Measurements from ENCODE around the gene FBXW5. TPM values are rescaled to one million over a fixed set of nuclear protein-coding genes. Genes with fewer than 3 reads are reported as not detected.

FBXW5 gene
- total RNA-seq, 1 donor, result 157 TPM

DNA sequence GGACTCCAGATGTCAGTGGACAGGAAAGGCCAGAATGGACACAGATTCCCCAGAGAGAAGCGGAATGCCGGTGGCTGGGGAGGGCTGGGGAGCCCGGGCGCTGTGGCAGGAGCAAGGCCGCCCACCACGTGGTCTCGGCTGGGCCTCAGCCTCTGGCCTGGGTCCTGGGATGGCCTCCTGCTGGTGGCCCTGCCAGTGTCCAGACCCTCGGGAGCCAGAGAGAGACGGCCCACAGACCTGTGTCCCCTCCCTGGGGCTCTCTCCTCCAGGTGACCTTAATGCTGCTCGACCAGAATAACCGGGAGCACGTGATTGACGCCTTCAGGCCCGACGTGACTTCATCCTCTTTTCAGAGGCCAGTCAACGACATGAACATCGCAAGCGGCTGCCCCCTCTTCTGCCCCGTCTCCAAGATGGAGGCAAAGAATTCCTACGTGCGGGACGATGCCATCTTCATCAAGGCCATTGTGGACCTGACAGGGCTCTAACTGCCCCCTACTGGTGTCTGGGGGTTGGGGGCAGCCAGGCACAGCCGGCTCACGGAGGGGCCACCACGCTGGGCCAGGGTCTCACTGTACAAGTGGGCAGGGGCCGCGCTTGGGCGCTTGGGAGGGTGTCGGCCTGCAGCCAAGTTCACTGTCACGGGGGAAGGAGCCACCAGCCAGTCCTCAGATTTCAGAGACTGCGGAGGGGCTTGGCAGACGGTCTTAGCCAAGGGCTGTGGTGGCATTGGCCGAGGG, 19.0 kb downstream of the FBXW5 start:
- Histone ChIP-seq H3K4me3 (ENCODE audit: insufficient read depth, low read length) (no peak overlapping the region), H3K79me2 (ENCODE audit: insufficient read depth, low read length) (no peaks in the 10 kb centered on the region), H3K36me3 (ENCODE audit: insufficient read depth, low read length) (peaks cover 30% of the 10 kb centered on the region), H2AFZ (ENCODE audit: low read length) (no peak overlapping the region), H3K4me1 (ENCODE audit: insufficient read depth, low read length) (peaks cover 4% of the 10 kb centered on the region), H3K27ac (ENCODE audit: low read depth, low read length) (no peak overlapping the region), H3K27me3 (ENCODE audit: insufficient read depth, low read length) (no peaks in the 10 kb centered on the region), H3K4me2 (ENCODE audit: insufficient read depth, low read length) (no peak overlapping the region), H4K20me1 (ENCODE audit: insufficient read depth, low read length) (peaks cover 3% of the 10 kb centered on the region), H3K9me3 (ENCODE audit: low read depth, low read length) (no peaks in the 10 kb centered on the region)
- TF ChIP-seq, protein P1, sequence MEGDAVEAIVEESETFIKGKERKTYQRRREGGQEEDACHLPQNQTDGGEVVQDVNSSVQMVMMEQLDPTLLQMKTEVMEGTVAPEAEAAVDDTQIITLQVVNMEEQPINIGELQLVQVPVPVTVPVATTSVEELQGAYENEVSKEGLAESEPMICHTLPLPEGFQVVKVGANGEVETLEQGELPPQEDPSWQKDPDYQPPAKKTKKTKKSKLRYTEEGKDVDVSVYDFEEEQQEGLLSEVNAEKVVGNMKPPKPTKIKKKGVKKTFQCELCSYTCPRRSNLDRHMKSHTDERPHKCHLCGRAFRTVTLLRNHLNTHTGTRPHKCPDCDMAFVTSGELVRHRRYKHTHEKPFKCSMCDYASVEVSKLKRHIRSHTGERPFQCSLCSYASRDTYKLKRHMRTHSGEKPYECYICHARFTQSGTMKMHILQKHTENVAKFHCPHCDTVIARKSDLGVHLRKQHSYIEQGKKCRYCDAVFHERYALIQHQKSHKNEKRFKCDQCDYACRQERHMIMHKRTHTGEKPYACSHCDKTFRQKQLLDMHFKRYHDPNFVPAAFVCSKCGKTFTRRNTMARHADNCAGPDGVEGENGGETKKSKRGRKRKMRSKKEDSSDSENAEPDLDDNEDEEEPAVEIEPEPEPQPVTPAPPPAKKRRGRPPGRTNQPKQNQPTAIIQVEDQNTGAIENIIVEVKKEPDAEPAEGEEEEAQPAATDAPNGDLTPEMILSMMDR (IDR thresholded peaks at IDR 0.05; ENCODE audit: extremely low read depth, low read depth, low read length), result no peak
- DNase-seq (ENCODE audit: insufficient read length, low spot score, missing footprints), result peak; percentile 44

DNA sequence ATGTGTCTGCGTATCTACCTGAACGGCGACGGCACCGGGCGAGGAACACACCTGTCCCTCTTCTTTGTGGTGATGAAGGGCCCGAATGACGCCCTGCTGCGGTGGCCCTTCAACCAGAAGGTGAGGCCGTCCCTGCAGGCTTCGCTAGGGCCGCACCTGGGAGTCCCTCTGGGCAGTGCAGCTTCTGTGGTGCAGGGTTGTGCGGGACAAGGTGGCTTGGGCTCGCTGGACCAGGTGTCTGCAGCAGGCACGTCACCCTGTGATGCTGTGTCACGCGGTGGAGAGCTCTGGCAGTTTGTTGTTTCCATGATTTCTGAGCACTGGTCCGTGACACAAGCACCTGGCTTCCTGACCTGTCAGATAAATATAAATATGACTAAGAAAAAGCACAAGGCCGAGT, 20.7 kb downstream of the FBXW5 start:
- no peaks in the 10 kb centered on the region for H3K79me2 ChIP-seq (ENCODE audit: insufficient read depth, low read length)
- H3K4me1 ChIP-seq (ENCODE audit: insufficient read depth, low read length), result peaks cover 4% of the 10 kb centered on the region
- H4K20me1 ChIP-seq (ENCODE audit: insufficient read depth, low read length), result peaks cover 3% of the 10 kb centered on the region
- no peak overlapping the region for H2AFZ ChIP-seq (ENCODE audit: low read length)
- H3K27ac ChIP-seq (ENCODE audit: low read depth, low read length), result no peak overlapping the region
- no peak overlapping the region for H3K4me2 ChIP-seq (ENCODE audit: insufficient read depth, low read length)
- TF ChIP-seq, protein P1 (IDR thresholded peaks at IDR 0.05; ENCODE audit: extremely low read depth, low read depth, low read length), result no peak
- H3K27me3 ChIP-seq (ENCODE audit: insufficient read depth, low read length), result no peaks in the 10 kb centered on the region
- H3K36me3 ChIP-seq (ENCODE audit: insufficient read depth, low read length), result peaks cover 33% of the 10 kb centered on the region
- no peak overlapping the region for H3K4me3 ChIP-seq (ENCODE audit: insufficient read depth, low read length)
- DNase-seq (ENCODE audit: insufficient read length, low spot score, missing footprints), result peak; percentile 27
- H3K9me3 ChIP-seq (ENCODE audit: low read depth, low read length), result no peaks in the 10 kb centered on the region

DNA sequence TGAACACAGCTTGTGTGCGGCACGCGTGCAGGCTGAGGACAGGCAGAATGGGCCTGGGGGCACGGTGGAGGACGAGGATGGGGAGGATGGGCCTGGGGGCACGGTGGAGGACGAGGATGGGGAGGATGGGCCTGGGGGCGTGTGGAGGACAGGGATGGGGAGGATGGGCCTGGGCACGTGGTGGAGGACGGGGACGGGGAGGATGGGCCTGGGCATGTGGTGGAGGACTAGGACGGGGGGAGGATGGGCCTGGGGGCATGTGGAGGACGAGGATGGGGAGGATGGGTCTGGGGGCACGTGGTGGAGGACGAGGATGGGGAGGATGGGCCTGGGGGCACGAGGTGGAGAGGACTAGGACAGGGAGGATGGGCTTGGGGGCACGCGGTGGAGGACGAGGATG, 22.0 kb downstream of the FBXW5 start:
- H3K36me3 ChIP-seq (ENCODE audit: insufficient read depth, low read length), result peaks cover 34% of the 10 kb centered on the region
- H3K4me2 ChIP-seq (ENCODE audit: insufficient read depth, low read length), result no peak overlapping the region
- no peak overlapping the region for H2AFZ ChIP-seq (ENCODE audit: low read length)
- peak; percentile 21 for DNase-seq (ENCODE audit: insufficient read length, low spot score, missing footprints)
- H3K79me2 ChIP-seq (ENCODE audit: insufficient read depth, low read length), result no peaks in the 10 kb centered on the region
- H4K20me1 ChIP-seq (ENCODE audit: insufficient read depth, low read length), result peaks cover 3% of the 10 kb centered on the region
- no peak overlapping the region for H3K4me3 ChIP-seq (ENCODE audit: insufficient read depth, low read length)
- TF ChIP-seq, protein P1 (IDR thresholded peaks at IDR 0.05; ENCODE audit: extremely low read depth, low read depth, low read length), result no peak
- H3K27me3 ChIP-seq (ENCODE audit: insufficient read depth, low read length), result no peaks in the 10 kb centered on the region
- no peaks in the 10 kb centered on the region for H3K9me3 ChIP-seq (ENCODE audit: low read depth, low read length)
- H3K27ac ChIP-seq (ENCODE audit: low read depth, low read length), result no peak overlapping the region
- peaks cover under 1% of the 10 kb centered on the region for H3K4me1 ChIP-seq (ENCODE audit: insufficient read depth, low read length)

DNA sequence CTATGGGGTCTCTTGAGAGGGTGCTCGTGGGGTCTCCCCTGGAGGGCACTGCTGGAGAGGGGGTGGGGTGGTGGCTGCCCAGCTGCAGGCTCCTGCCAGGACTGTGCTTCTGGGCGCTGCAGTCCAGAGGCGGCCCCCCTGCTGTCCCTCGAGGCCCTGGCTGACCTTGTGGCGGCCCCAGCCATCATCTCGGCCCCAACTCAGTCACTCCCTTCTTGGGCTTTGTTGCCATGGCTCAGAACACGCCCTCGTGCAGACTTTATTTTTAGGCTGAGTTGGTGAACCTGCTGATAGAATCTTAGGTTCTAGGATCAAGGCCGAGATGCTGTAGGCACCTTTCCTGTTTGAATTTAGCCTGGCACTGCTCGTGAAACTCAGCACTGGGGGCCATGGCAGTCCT, 22.8 kb downstream of the FBXW5 start:
- Histone ChIP-seq H3K36me3 (ENCODE audit: insufficient read depth, low read length) (peaks cover 31% of the 10 kb centered on the region), H2AFZ (ENCODE audit: low read length) (no peak overlapping the region), H3K4me3 (ENCODE audit: insufficient read depth, low read length) (no peak overlapping the region), H3K4me2 (ENCODE audit: insufficient read depth, low read length) (no peak overlapping the region), H3K9me3 (ENCODE audit: low read depth, low read length) (no peaks in the 10 kb centered on the region), H3K79me2 (ENCODE audit: insufficient read depth, low read length) (no peaks in the 10 kb centered on the region), H3K27ac (ENCODE audit: low read depth, low read length) (no peak overlapping the region), H3K27me3 (ENCODE audit: insufficient read depth, low read length) (no peaks in the 10 kb centered on the region), H3K4me1 (ENCODE audit: insufficient read depth, low read length) (no peaks in the 10 kb centered on the region), H4K20me1 (ENCODE audit: insufficient read depth, low read length) (no peaks in the 10 kb centered on the region)
- DNase-seq (ENCODE audit: insufficient read length, low spot score, missing footprints), result no peak
- TF ChIP-seq, protein P1 (IDR thresholded peaks at IDR 0.05; ENCODE audit: extremely low read depth, low read depth, low read length), result no peak

All from osteoblast (primary cell).